SU-DHL-6 (cell line): Measurements from ENCODE around the gene PRMT5.

Experiments
- H2AFZ ChIP-seq: fragments of 200-600 bp; sonication (generic); 2 replicates; pipeline ENCODE4 v1.6.1; 2014; ENCODE audit warnings: low read depth, mild to moderate bottlenecking, moderate library complexity, mixed read lengths, antibody characterized with exemption, low read length; ENCODE audit not compliant: severe bottlenecking
- H3F3A ChIP-seq: fragments of 200-600 bp; shearing (Covaris generic); 2 replicates; pipeline ENCODE4 v1.6.0; 2016; ENCODE audit warnings: antibody characterized with exemption, mild to moderate bottlenecking; ENCODE audit not compliant: insufficient read depth
- H3K27ac ChIP-seq: fragments of 200-600 bp; sonication (generic); 2 replicates; pipeline ENCODE4 v1.5.1; 2016; ENCODE audit warnings: low read depth, mild to moderate bottlenecking, low read length, moderate library complexity, mixed read lengths
- H3K27me3 ChIP-seq: fragments of 200-600 bp; sonication (generic), shearing (Covaris generic); 2 replicates; pipeline ENCODE4 v1.6.0; 2014; ENCODE audit warnings: mild to moderate bottlenecking, low read length
- H3K36me3 ChIP-seq: fragments of 200-600 bp; sonication (generic); 2 replicates; pipeline ENCODE4 v1.6.1; 2014; ENCODE audit warnings: mild to moderate bottlenecking, low read length, mixed read lengths
- H3K4me2 ChIP-seq: fragments of 300-600, 200-600 bp; shearing (Covaris generic), sonication (generic); 2 replicates; pipeline ENCODE4 v1.6.0; 2014; ENCODE audit warnings: low read length, low read depth, mild to moderate bottlenecking; ENCODE audit not compliant: poor library complexity, severe bottlenecking
- H3K4me3 ChIP-seq: fragments of 200-600 bp; sonication (generic); 2 replicates; pipeline ENCODE4 v1.5.1; 2014; ENCODE audit warnings: antibody characterized with exemption, low read length, mild to moderate bottlenecking, mixed read lengths; ENCODE audit not compliant: insufficient read depth, poor library complexity, severe bottlenecking
- H3K79me2 ChIP-seq: fragments of 200-600 bp; sonication (generic); 2 replicates; pipeline ENCODE4 v1.6.1; 2014; ENCODE audit warnings: mild to moderate bottlenecking, low read length, moderate library complexity; ENCODE audit not compliant: insufficient read depth
- H3K9ac ChIP-seq: fragments of 200-600 bp; sonication (generic); 2 replicates; pipeline ENCODE4 v1.7.0; 2014; ENCODE audit warnings: mild to moderate bottlenecking, low read length
- H3K9me2 ChIP-seq: fragments of 200-600 bp; sonication (generic); replicated peaks from 2 replicates; pipeline ENCODE4 v1.6.1; 2014; ENCODE audit warnings: low read length; ENCODE audit not compliant: insufficient read depth
- H3K9me3 ChIP-seq: fragments of 200-600 bp; sonication (generic); 2 replicates; pipeline ENCODE4 v1.6.1; 2014; ENCODE audit warnings: low read length, mixed read lengths; ENCODE audit not compliant: insufficient read depth
- H4K20me1 ChIP-seq: fragments of 200-600 bp; sonication (generic); 2 replicates; pipeline ENCODE4 v1.6.1; 2014; ENCODE audit warnings: low read depth, mild to moderate bottlenecking, antibody characterized with exemption, low read length, moderate library complexity, mixed read lengths
- EZH2phosphoT487 ChIP-seq: fragments of 200-600 bp; sonication (generic), shearing (Covaris generic); conservative IDR thresholded peaks from 2 replicates; pipeline ENCODE4 v1.6.1; 2018; ENCODE audit warnings: mild to moderate bottlenecking, antibody characterized with exemption, low read length, moderate library complexity, mixed read lengths
- TF ChIP-seq, protein P1 (sequence below): fragments of 200-600 bp; sonication (generic); IDR thresholded peaks from one replicate; pipeline ENCODE4 v1.5.1; 2017; ENCODE audit warnings: antibody characterized with exemption, mild to moderate bottlenecking, low read length, moderate library complexity; ENCODE audit not compliant: insufficient read depth, poor library complexity, severe bottlenecking

PRMT5 gene

DNA sequence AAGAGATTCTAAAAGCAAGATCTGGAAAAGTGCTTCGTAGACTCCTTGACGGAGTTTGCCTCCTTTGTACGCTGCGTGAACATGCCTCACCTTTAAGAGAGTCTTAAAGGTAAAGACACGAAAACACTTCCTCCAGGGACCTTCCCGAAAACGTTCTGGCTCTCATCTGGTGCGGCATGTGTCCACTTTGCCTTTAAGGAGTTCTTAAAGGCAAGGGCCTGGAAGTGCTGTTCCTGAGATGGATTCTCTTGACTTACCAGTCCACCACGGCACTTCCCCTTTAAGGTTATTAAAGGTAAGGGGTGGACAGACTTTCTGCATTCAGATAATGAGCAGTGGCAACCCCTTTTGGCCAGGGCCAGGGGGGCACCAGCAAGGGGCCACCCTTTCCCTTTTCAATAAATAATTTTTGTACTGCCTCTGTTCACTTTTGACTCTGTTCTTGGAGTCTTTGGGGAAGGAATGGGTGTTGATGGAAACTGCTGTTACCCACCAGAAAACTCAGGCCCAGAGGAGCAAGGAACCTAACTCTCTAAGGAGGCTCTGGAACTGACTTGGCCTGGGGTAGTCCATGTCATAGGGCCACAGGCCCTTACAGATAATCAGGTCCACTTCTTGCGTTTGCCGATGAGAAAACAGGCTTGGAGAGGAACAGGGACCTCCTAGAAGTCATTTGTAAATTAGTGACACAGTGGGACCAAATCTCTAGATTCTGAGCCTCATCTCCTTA is 41.8 kb downstream of the PRMT5 start:
- no peaks in the 10 kb centered on the region for H3K9me2 ChIP-seq
- H3K4me3 ChIP-seq, result peak overlapping the region; percentile 52
- peaks cover 24% of the 10 kb centered on the region for H3F3A ChIP-seq
- no peaks in the 10 kb centered on the region for H3K79me2 ChIP-seq
- H3K4me2 ChIP-seq, result peak overlapping the region; percentile 78
- H4K20me1 ChIP-seq, result no peaks in the 10 kb centered on the region
- H3K27ac ChIP-seq, result peak overlapping the region; percentile 86
- H3K9ac ChIP-seq, result peak overlapping the region; percentile 50
- peak overlapping the region; percentile 69 for H2AFZ ChIP-seq
- TF ChIP-seq EZH2phosphoT487, result no peak
- TF ChIP-seq, protein P1, sequence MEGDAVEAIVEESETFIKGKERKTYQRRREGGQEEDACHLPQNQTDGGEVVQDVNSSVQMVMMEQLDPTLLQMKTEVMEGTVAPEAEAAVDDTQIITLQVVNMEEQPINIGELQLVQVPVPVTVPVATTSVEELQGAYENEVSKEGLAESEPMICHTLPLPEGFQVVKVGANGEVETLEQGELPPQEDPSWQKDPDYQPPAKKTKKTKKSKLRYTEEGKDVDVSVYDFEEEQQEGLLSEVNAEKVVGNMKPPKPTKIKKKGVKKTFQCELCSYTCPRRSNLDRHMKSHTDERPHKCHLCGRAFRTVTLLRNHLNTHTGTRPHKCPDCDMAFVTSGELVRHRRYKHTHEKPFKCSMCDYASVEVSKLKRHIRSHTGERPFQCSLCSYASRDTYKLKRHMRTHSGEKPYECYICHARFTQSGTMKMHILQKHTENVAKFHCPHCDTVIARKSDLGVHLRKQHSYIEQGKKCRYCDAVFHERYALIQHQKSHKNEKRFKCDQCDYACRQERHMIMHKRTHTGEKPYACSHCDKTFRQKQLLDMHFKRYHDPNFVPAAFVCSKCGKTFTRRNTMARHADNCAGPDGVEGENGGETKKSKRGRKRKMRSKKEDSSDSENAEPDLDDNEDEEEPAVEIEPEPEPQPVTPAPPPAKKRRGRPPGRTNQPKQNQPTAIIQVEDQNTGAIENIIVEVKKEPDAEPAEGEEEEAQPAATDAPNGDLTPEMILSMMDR, result no peak
- H3K27me3 ChIP-seq, result no peaks in the 10 kb centered on the region
- no peaks in the 10 kb centered on the region for H3K36me3 ChIP-seq
- no peaks in the 10 kb centered on the region for H3K9me3 ChIP-seq

DNA sequence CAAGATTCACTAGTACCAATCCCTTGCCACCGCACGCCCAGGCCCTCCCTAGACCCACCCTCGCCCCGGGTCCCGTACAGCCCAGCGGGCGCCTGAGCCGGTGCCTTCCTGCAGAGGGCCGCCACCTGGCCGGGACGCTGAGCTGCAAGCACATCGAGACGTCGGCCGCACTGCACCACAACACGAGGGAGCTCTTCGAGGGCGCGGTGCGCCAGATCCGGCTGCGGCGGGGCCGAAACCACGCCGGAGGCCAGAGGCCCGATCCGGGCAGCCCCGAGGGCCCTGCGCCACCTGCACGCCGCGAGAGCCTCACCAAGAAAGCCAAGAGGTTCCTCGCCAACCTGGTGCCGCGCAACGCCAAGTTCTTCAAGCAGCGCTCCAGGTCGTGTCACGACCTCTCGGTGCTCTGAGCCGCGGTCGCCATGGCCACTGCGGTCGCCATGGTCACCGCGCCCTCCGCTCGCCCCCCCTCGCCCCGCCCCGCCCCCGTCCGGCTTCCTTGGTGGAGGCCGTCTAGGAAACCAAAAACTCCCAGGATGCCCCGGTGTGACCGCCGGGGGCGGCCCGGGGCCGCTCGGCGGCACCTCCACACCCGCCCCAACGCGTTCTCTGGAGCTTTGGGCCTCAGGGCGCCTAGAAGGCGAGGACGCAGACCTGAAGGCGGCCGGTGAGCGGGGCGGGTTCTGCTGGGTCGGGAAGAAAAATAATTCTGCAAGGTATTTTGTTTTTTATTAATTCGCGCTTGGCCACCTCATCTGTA is 42.5 kb downstream of the PRMT5 start:
- H4K20me1 ChIP-seq, result no peaks in the 10 kb centered on the region

DNA sequence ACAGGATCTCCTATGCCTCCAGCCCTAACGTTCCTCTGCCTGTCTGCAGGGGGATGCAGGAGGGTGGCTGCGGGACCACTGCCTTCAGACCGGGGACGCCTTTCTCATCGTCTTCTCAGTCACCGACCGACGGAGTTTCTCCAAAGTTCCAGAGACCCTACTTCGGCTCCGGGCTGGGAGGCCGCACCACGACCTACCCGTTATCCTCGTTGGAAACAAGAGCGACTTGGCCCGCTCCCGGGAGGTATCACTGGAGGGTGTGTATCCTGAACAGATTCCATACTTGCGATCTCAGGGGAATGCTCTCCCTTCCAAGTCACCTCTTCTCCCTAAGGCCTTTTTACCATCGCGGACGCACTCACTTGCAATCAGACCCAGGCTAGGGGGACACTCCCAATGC is 43.2 kb downstream of the PRMT5 start:
- H2AFZ ChIP-seq, result no peak overlapping the region
- no peak overlapping the region for H3K27ac ChIP-seq
- H3K27me3 ChIP-seq, result no peaks in the 10 kb centered on the region
- peaks cover 24% of the 10 kb centered on the region for H3F3A ChIP-seq
- TF ChIP-seq EZH2phosphoT487, result no peak
- TF ChIP-seq, protein P1, result no peak
- H3K79me2 ChIP-seq, result no peaks in the 10 kb centered on the region
- no peaks in the 10 kb centered on the region for H4K20me1 ChIP-seq
- H3K9me2 ChIP-seq, result no peaks in the 10 kb centered on the region
- no peaks in the 10 kb centered on the region for H3K36me3 ChIP-seq
- 0 out of 2 replicates have a peak overlapping the region, but pooled peaks have one; percentile 50 for H3K9ac ChIP-seq
- no peaks in the 10 kb centered on the region for H3K9me3 ChIP-seq
- H3K4me2 ChIP-seq, result peak overlapping the region; percentile 78
- H3K4me3 ChIP-seq, result no peak overlapping the region

More for the DNA sequence above, 42.5 kb downstream of the PRMT5 start:
- Histone ChIP-seq H3K4me3 (peak overlapping the region; percentile 52), H3K27me3 (no peaks in the 10 kb centered on the region), H3K9me3 (no peaks in the 10 kb centered on the region), H3K27ac (peak overlapping the region; percentile 86), H3K79me2 (no peaks in the 10 kb centered on the region), H2AFZ (peak overlapping the region; percentile 69), H3F3A (peaks cover 24% of the 10 kb centered on the region), H3K36me3 (no peaks in the 10 kb centered on the region), H3K9me2 (no peaks in the 10 kb centered on the region), H3K9ac (peak overlapping the region; percentile 50), H3K4me2 (peak overlapping the region; percentile 78)
- TF ChIP-seq, protein P1, result peak; percentile 20
- TF ChIP-seq EZH2phosphoT487, result no peak
